Measurements from ENCODE around the gene TRAP1.

Gene TRAP1

DNA sequence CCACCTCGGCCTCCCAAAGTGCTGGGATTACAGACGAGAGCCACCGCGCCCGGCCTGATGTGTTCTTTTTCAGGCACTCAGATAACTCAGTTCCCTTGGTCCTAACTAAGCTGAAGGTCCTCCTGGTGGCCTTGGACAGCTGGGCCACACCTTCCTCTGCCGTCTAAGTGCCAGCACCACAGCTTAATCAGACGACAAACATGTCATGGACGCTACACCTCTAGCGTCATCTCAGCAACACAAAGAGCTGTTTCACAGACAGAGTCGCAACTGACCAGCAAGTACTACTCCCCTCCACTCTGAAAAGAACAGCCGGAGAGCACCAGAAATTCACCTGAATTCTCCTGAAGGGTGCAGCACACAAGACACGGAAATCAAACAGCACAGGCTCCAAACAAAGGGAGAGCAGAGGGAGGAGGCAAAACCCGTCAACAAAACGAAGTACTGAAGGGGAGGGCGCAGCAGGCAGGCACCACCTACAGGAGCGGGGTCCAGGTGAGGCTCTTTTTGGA lies 4.4 kb downstream of the TRAP1 start:
- TF ChIP-seq, protein P1, sequence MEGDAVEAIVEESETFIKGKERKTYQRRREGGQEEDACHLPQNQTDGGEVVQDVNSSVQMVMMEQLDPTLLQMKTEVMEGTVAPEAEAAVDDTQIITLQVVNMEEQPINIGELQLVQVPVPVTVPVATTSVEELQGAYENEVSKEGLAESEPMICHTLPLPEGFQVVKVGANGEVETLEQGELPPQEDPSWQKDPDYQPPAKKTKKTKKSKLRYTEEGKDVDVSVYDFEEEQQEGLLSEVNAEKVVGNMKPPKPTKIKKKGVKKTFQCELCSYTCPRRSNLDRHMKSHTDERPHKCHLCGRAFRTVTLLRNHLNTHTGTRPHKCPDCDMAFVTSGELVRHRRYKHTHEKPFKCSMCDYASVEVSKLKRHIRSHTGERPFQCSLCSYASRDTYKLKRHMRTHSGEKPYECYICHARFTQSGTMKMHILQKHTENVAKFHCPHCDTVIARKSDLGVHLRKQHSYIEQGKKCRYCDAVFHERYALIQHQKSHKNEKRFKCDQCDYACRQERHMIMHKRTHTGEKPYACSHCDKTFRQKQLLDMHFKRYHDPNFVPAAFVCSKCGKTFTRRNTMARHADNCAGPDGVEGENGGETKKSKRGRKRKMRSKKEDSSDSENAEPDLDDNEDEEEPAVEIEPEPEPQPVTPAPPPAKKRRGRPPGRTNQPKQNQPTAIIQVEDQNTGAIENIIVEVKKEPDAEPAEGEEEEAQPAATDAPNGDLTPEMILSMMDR (conservative IDR thresholded peaks at IDR 0.05) = no peak
- no peak overlapping the region for H3K27ac ChIP-seq

DNA sequence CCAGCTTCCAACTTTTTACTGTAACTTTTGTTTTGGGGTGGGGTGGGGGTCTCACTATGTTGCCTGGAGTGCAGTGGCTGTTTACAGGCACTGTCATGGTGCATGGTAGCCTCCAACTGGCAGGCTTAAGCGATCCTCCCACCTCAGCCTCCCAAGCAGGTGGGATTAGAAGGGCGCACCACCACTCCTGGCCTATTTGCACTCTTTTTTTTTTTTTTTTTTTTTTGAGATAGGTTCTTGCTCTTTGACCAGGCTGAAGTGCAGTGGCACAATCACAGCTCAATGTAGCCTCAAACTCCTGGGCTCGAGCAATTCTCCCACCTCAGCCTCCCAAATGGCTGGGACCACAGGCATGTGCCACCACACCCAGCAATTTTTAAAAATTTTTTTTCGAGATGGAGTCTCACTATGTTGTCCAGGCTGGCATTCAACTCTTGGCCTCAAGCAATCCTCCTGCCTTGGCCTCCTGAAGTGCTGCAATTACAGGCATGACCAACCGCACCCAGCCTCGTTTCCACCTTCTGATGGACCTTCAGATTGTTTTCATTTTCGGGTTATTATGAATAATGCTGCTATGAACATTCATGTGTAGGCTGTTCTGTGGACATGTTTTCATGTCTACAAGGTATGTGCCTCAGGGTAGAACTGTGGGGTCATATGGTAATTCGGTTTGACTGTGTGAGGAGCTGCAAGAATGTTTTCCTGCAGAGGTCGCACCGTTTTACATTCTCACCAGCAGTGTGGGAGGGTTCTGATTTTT lies 10.9 kb downstream of the TRAP1 start:
- TF ChIP-seq, protein P1 (conservative IDR thresholded peaks at IDR 0.05) = no peak

DNA sequence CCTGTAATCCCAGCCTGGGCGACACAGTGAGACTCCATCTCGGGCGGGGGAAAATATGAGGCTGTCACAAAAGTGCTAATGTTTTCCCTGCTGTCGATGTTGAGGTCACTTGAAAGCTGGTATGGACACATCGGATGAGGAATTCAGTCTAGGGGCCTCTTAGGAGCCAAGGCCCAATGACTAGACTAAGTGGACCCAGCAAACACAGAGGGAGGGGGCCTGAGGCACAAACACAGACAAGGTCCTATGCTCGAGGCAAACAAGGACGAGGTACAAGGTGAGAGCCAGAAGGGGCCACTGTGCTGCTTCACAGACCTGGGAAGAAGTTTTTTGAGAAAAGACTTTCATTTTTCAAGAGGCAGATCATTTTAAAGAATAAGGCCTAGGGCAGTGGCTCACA lies 15.2 kb downstream of the TRAP1 start:
- no peak overlapping the region for H3K27ac ChIP-seq
- TF ChIP-seq, protein P1 (conservative IDR thresholded peaks at IDR 0.05) = no peak

More for the DNA sequence above, 10.9 kb downstream of the TRAP1 start:
- no peak overlapping the region for H3K27ac ChIP-seq

DNA sequence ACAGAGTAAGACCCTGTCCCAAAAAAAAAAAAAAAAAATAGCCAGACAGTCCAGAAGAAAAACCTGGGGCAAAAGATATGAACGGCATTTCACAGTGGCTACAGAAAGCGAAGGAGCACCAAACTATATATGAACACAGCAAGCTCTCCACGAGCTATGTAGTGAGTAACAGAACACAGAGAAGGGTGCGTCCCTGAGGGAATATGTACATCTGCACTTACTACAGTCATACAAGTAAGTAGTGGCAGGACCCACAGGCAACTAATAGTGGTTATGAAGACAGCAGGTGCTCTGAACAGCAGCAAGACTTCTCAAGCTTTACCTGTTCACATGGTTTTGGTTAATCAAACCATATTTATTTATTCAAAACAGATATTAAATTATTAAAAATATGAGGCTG lies 15.8 kb downstream of the TRAP1 start:
- TF ChIP-seq, protein P1 (conservative IDR thresholded peaks at IDR 0.05) = no peak
- no peak overlapping the region for H3K27ac ChIP-seq

DNA sequence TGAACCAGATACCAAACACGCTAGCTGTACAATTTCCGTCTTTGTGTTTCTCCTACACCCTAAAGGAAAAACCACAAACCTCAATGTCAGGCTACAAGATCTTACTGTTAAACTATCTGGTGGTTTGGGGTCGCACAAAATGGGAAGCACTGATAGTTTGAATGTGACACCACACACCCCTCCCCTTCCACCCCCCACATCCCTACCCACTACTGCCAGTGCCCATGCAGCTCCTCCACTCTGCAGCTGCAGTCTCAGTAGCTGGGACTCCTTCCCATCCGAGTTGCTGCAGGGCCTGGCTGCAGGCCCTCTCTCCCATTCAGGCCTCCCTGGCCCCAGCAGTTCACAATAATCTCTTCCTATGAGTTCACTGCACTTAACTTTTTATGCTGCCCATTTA lies 18.4 kb downstream of the TRAP1 start:
- H3K27ac ChIP-seq = no peak overlapping the region
- TF ChIP-seq, protein P1 (conservative IDR thresholded peaks at IDR 0.05) = no peak

DNA sequence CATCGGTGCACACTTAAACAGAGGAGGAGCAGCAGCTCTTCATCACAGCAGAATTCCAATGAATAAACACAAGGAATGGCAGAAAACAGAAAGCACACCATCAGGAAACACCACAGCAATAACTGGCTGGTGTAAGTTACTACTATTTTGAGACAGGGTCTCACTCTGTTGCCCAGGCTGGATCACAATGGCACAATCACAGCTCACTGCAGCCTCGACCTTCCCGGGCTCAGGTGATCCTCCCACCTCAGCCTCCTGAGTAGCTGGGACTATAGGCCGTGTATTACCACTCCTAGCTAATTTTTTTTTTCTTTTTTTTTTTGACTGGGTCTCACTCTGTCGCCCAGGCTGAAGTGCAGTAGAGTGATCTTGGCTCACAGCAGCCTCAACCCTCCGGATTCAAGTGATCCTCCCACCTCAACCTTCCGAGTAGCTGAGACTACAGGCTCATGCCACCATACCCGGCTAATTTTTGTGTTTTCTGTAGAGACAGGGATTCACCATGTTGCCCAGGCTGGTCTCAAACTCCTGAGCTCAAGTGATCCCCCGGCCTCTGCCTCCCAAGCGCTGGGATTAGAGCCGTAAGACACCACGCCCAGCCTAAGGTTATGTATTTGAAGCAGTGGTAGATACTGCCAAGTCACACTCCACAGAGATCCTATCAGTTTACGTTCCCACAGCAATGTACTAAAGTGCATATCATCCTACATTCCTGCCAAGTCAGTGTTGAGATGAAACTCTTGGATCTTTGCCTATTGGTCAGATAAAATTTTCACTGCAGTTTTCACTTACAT lies 20.7 kb downstream of the TRAP1 start:
- H3K27ac ChIP-seq = peak overlapping the region; percentile 82
- TF ChIP-seq, protein P1 (conservative IDR thresholded peaks at IDR 0.05) = no peak

DNA sequence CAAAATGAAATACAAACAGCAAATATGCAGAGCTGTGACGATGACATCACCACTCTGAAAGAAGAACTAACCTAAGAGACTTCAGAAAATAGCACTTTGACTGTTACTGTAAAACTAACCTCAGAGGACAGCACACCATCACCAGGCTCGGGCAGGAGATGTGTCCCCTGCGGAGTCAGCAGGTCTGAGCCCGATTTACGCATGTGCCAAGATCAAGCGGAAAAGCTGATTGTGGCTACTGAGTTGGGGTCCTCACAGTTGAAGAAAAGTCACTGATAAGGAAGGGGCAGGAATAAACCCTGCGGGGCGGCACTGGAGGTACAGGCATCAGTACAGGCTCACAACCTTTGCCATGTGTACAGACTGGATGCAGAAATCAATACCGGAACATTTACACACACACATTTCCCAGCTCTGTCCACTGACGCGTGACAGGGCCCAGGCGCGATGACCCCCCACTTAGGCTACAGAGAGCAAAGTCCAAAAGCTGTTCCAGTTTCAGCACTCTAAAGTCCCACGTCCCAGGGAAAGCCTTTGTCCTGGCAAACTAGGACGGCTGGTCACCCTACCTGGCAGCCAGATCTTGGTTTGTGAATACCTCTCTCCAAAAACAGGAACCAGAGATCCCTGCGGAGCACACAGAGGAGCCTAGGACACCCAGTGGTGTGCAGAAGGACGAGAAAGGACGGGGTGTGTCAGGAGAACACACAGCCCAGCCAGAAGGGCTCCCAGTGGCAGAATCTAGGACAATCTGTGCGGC lies 21.5 kb downstream of the TRAP1 start:
- TF ChIP-seq, protein P1 (conservative IDR thresholded peaks at IDR 0.05) = no peak
- H3K27ac ChIP-seq = peak overlapping the region; percentile 82

All from VCaP (cell line).